Activated T-cell treated with anti-CD3 and anti-CD28 coated beads, Interleukin-2, amount 50 U/mL, for 72 hours (primary cell): ENCODE measurements around the gene ZNF334. TPM values are rescaled to one million over a fixed set of nuclear protein-coding genes. Genes with fewer than 3 reads are reported as not detected.

Experiments
- ATAC-seq, 2 donors: fragments of 150-1000 bp; cut with Tn5 transposase; replicated peaks in 1 of 2; 2 replicates each; pipeline ENCODE4 v1.10.0; 2021; ENCODE audit warnings: moderate library complexity in 2 of 2, mild to moderate bottlenecking in 1 of 2
- DNase-seq, 2 donors: peaks; one replicate each; pipeline ENCODE4 v3.0.0; 2021 to 2022; ENCODE audit warnings: mixed read lengths in 1 of 2
- H3K27ac Mint-ChIP-seq: one replicate; pipeline ENCODE4 v1.8.0; 2022; ENCODE audit warnings: mild to moderate bottlenecking, moderate library complexity, mixed read lengths
- H3K27me3 Mint-ChIP-seq: one replicate; pipeline ENCODE4 v1.8.0; 2022; ENCODE audit warnings: low read depth, mixed read lengths
- H3K36me3 Mint-ChIP-seq, 2 donors: one replicate each; pipeline ENCODE4 v1.8.0; 2022; ENCODE audit warnings: mixed read lengths in 2 of 2, mild to moderate bottlenecking in 1 of 2; ENCODE audit not compliant: insufficient read depth in 2 of 2
- H3K4me1 Mint-ChIP-seq: one replicate; pipeline ENCODE4 v1.8.0; 2022; ENCODE audit warnings: low read depth, mixed read lengths
- H3K4me3 Mint-ChIP-seq, 2 donors: one replicate each; pipeline ENCODE4 v1.8.0; 2022; ENCODE audit warnings: mild to moderate bottlenecking in 2 of 2, mixed read lengths in 2 of 2, moderate library complexity in 2 of 2
- H3K9me3 Mint-ChIP-seq, 2 donors: one replicate each; pipeline ENCODE4 v1.8.0; 2022; ENCODE audit warnings: mixed read lengths in 2 of 2
- total RNA-seq, 2 donors: library from RNA; stranded (reverse); gene quantifications; one replicate each; pipeline ENCODE4 v1.2.3, GENCODE V29; 2022

The ZNF334 gene
- total RNA-seq, 2 donors from 2014 or later, result 1.1 to 1.5 TPM

GRCh38 chr20:46461808-46462207, 51.6 kb downstream of the ZNF334 start:
- peaks cover 2 to 3% of the 10 kb centered on the region in 2 donors for H3K36me3 Mint-ChIP-seq
- no peak overlapping the region for H3K4me3 Mint-ChIP-seq
- DNase-seq, result no peak
- H3K27ac Mint-ChIP-seq, result no peak overlapping the region
- peaks cover 15% of the 10 kb centered on the region for H3K27me3 Mint-ChIP-seq
- no peak for ATAC-seq
- H3K9me3 Mint-ChIP-seq, result peaks cover 1 to 2% of the 10 kb centered on the region in 2 donors
- no peaks in the 10 kb centered on the region for H3K4me1 Mint-ChIP-seq

- Mint-ChIP-seq H3K4me3 (peak overlapping the region in 1 of 2 donors; percentile 10), H3K9me3 (peaks cover 11 to 13% of the 10 kb centered on the region in 2 donors), H3K27ac (no peak overlapping the region), H3K36me3 (peaks cover 7 to 11% of the 10 kb centered on the region in 2 donors), H3K27me3 (peaks cover 15% of the 10 kb centered on the region), H3K4me1 (no peaks in the 10 kb centered on the region)
- peak; percentile 2 to 4 for DNase-seq
- ATAC-seq, result no peak
These were observed 54.3 kb downstream of the ZNF334 start for GRCh38 chr20:46458866-46459750.

DNA sequence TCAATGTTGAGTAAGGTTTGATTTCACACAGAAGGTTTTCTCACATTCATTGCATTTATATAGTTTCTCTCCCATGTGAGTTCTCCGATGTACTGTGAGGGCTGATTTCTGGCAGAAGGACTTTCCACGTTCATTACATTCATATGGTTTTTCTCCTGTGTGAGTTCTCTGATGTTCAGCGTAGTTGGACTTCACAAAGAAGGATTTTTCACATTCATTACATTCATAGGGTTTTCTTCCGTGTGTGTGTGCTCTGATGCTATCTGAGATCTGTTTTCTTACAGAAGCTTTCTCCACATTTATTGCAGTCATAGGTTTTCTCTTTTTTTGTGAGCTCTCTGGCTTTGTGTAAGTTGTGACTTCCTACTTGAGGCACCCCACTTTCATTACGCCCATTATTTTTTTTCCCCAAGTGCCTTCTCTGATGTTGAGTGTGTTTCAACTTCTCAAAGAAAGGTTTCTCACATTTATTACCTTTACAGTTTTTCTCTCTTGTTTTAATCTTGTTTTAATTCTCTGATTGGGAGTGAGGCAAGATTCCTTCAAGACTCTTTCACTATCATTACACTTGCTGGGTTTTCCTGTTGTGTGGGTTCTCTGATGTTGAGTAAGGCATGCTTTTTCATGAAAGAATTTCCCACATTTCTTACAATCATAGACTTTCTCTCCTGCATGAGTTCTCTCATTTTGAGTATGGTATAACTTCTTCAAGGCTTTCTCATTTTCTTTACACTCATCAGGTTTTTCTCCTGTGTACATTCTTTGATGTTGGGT, 56.9 kb downstream of the ZNF334 start:
- no peak for ATAC-seq
- Mint-ChIP-seq H3K4me1 (no peaks in the 10 kb centered on the region), H3K9me3 (peaks cover 11 to 13% of the 10 kb centered on the region in 2 donors), H3K27me3 (peaks cover 15% of the 10 kb centered on the region), H3K36me3 (peaks cover 7 to 11% of the 10 kb centered on the region in 2 donors), H3K4me3 (no peak overlapping the region), H3K27ac (no peak overlapping the region)
- DNase-seq, result no peak

- ATAC-seq (no peak), DNase-seq (no peak)
- Mint-ChIP-seq H3K27ac (no peak overlapping the region), H3K36me3 (peaks cover 7 to 11% of the 10 kb centered on the region in 2 donors), H3K4me1 (no peaks in the 10 kb centered on the region), H3K4me3 (no peak overlapping the region), H3K27me3 (peaks cover 15% of the 10 kb centered on the region), H3K9me3 (peaks cover 11 to 13% of the 10 kb centered on the region in 2 donors)
These were observed 57.6 kb downstream of the ZNF334 start for GRCh38 chr20:46455729-46456128.

Other genes with a start within 250 kb of the ZNF334 start
- gene CDH22, start 205.1 kb downstream of the ZNF334 start, total RNA-seq, result not detected
- gene ELMO2, start 106.9 kb downstream of the ZNF334 start, total RNA-seq, result 10 to 100 TPM; 63.9 to 90.5 TPM
- under 1 TPM in 1 of 2 donors, not detected in 1; 0.12 TPM for gene OCSTAMP, start 37.1 kb upstream of the ZNF334 start, total RNA-seq
- gene SLC13A3, start 137.9 kb upstream of the ZNF334 start, total RNA-seq, result under 1 TPM in 1 of 2 donors, not detected in 1; 0.21 TPM
- 10 to 100 TPM; 15.6 to 16.7 TPM for gene TP53RK, start 175.9 kb upstream of the ZNF334 start, total RNA-seq
- gene SLC2A10, start 196.1 kb upstream of the ZNF334 start, total RNA-seq, result under 1 TPM in 1 of 2 donors, not detected in 1; 0.07 TPM